ENCODE data around the gene FAM9C. TPM values are rescaled to one million over a fixed set of nuclear protein-coding genes. Genes with fewer than 3 reads are reported as not detected.

The FAM9C gene
- total RNA-seq, 6 donors from 2014 or later, result 0.20 TPM; not detected in 5

- H3K4me1 ChIP-seq, result peaks cover 0 to 6% (median 2%) of the 10 kb centered on the region in 4 donors
- WGBS, 2 donors, result 71 to 100% methylated on average over 1 to 3 of the region's 3 CpGs
- H3K27ac ChIP-seq, result peak overlapping the region in 1 of 4 donors; percentile 8
- no peak overlapping the region for H3K4me3 ChIP-seq
- no peak for TF ChIP-seq EP300 (IDR thresholded peaks at IDR 0.05)
- TF ChIP-seq POLR2A (IDR thresholded peaks at IDR 0.05), result no peak
- TF ChIP-seq CTCF (IDR thresholded peaks at IDR 0.05), result no peak
- TF ChIP-seq POLR2AphosphoS5 (IDR thresholded peaks at IDR 0.05), result no peak
- no peaks in the 10 kb centered on the region for H3K36me3 ChIP-seq
- ATAC-seq (ENCODE audit: low FRiP score in 2 of 2) (no peak), DNase-seq (no peak)
- no peaks in the 10 kb centered on the region for H3K27me3 ChIP-seq
- H3K9me3 ChIP-seq, result no peaks in the 10 kb centered on the region
Observed at GRCh38 chrX:13047759-13048158, 3.3 kb upstream of the FAM9C start.

GRCh38 chrX:13046141-13046855, 1.9 kb upstream of the FAM9C start:
- Histone ChIP-seq H3K4me3 (no peak overlapping the region), H3K36me3 (no peaks in the 10 kb centered on the region), H3K27me3 (no peaks in the 10 kb centered on the region), H3K27ac (peak overlapping the region in 2 of 4 donors; percentile 20 to 31), H3K4me1 (peaks cover 0 to 4% (median 0%) of the 10 kb centered on the region in 4 donors), H3K9me3 (no peaks in the 10 kb centered on the region)
- no peak for TF ChIP-seq CTCF (IDR thresholded peaks at IDR 0.05)
- TF ChIP-seq POLR2A (IDR thresholded peaks at IDR 0.05), result no peak
- TF ChIP-seq EP300 (IDR thresholded peaks at IDR 0.05), result no peak
- TF ChIP-seq POLR2AphosphoS5 (IDR thresholded peaks at IDR 0.05), result no peak
- 47 to 76% methylated on average over 1 of the region's 1 CpG for WGBS, 2 donors
- no peak for DNase-seq
- ATAC-seq (ENCODE audit: low FRiP score in 2 of 2), result no peak

- H3K9me3 ChIP-seq, result no peaks in the 10 kb centered on the region
- 87% methylated on average over 20 of the region's 25 CpGs; no CpG with 5 or more reads in 1 of the 2 donors for WGBS, 2 donors
- H3K27ac ChIP-seq, result no peak overlapping the region
- ATAC-seq (ENCODE audit: low FRiP score in 2 of 2) (no peak), DNase-seq (peak in 1 of 2 donors; percentile 26)
- no peaks in the 10 kb centered on the region for H3K27me3 ChIP-seq
- H3K36me3 ChIP-seq, result no peaks in the 10 kb centered on the region
- H3K4me3 ChIP-seq, result no peak overlapping the region
- TF ChIP-seq POLR2AphosphoS5 (IDR thresholded peaks at IDR 0.05) (no peak), POLR2A (IDR thresholded peaks at IDR 0.05) (no peak), EP300 (IDR thresholded peaks at IDR 0.05) (no peak), CTCF (IDR thresholded peaks at IDR 0.05) (no peak)
- peaks cover 0 to 4% (median 0%) of the 10 kb centered on the region in 4 donors for H3K4me1 ChIP-seq
Observed at GRCh38 chrX:13043938-13044337, 482 bp downstream of the FAM9C start.

GRCh38 chrX:13043138-13043537, 1.3 kb downstream of the FAM9C start:
- 84 to 94% methylated on average over 7 to 10 of the region's 10 CpGs for WGBS, 2 donors
- TF ChIP-seq EP300 (IDR thresholded peaks at IDR 0.05) (no peak), POLR2A (IDR thresholded peaks at IDR 0.05) (no peak), CTCF (IDR thresholded peaks at IDR 0.05) (no peak), POLR2AphosphoS5 (IDR thresholded peaks at IDR 0.05) (no peak)
- no peak overlapping the region for H3K27ac ChIP-seq
- ATAC-seq (ENCODE audit: low FRiP score in 2 of 2), result no peak
- peaks cover 0 to 4% (median 0%) of the 10 kb centered on the region in 4 donors for H3K4me1 ChIP-seq
- no peak for DNase-seq
- no peaks in the 10 kb centered on the region for H3K27me3 ChIP-seq
- H3K4me3 ChIP-seq, result no peak overlapping the region
- no peaks in the 10 kb centered on the region for H3K9me3 ChIP-seq
- no peaks in the 10 kb centered on the region for H3K36me3 ChIP-seq

- H3K4me3 ChIP-seq, result no peak overlapping the region
- WGBS, 2 donors, result 73 to 81% methylated on average over 3 of the region's 3 CpGs
- no peaks in the 10 kb centered on the region for H3K9me3 ChIP-seq
- H3K27ac ChIP-seq, result no peak overlapping the region
- DNase-seq, result no peak
- no peak for ATAC-seq (ENCODE audit: low FRiP score in 2 of 2)
- no peaks in the 10 kb centered on the region for H3K36me3 ChIP-seq
- no peaks in the 10 kb centered on the region for H3K27me3 ChIP-seq
- no peaks in the 10 kb centered on the region for H3K4me1 ChIP-seq
- no peak for TF ChIP-seq EP300 (IDR thresholded peaks at IDR 0.05)
- no peak for TF ChIP-seq POLR2A (IDR thresholded peaks at IDR 0.05)
- TF ChIP-seq POLR2AphosphoS5 (IDR thresholded peaks at IDR 0.05), result no peak
- TF ChIP-seq CTCF (IDR thresholded peaks at IDR 0.05), result no peak
Observed at GRCh38 chrX:13036896-13037295, 7.5 kb downstream of the FAM9C start.
